Mucosa of rectum (tissue), 2 donors: ENCODE data around the gene GATA2.

ENCODE experiments used
- H3K27ac ChIP-seq, 2 donors: one replicate each; pipeline ENCODE4 v1.7.0; 2013; ENCODE audit warnings: inconsistent platforms in 2 of 2, low read depth in 2 of 2, low read length in 2 of 2
- H3K27me3 ChIP-seq, 2 donors: one replicate each; pipeline ENCODE4 v1.7.0; 2013; ENCODE audit warnings: low read length in 2 of 2; ENCODE audit not compliant: control insufficient read depth in 2 of 2, insufficient read depth in 2 of 2
- H3K36me3 ChIP-seq, 2 donors: one replicate each; pipeline ENCODE4 v1.7.0; 2013; ENCODE audit warnings: low read length in 2 of 2; ENCODE audit not compliant: control insufficient read depth in 2 of 2, insufficient read depth in 2 of 2
- H3K4me1 ChIP-seq, 2 donors: one replicate each; pipeline ENCODE4 v1.7.0; 2013; ENCODE audit warnings: low read length in 2 of 2, mild to moderate bottlenecking in 1 of 2; ENCODE audit not compliant: control insufficient read depth in 2 of 2, insufficient read depth in 2 of 2
- H3K4me3 ChIP-seq, 2 donors: one replicate each; pipeline ENCODE4 v1.7.0; 2013; ENCODE audit warnings: low read length in 2 of 2
- H3K9ac ChIP-seq, 2 donors: one replicate each; pipeline ENCODE4 v1.7.0; 2013; ENCODE audit warnings: low read length in 2 of 2, low read depth in 1 of 2, mild to moderate bottlenecking in 1 of 2
- H3K9me3 ChIP-seq, 2 donors: one replicate each; pipeline ENCODE4 v1.7.0; 2013; ENCODE audit warnings: low read length in 2 of 2; ENCODE audit not compliant: control insufficient read depth in 2 of 2
- donor health status: healthy.
- donor health status: Normal muscosa, but diverticular disease.

Gene GATA2

DNA sequence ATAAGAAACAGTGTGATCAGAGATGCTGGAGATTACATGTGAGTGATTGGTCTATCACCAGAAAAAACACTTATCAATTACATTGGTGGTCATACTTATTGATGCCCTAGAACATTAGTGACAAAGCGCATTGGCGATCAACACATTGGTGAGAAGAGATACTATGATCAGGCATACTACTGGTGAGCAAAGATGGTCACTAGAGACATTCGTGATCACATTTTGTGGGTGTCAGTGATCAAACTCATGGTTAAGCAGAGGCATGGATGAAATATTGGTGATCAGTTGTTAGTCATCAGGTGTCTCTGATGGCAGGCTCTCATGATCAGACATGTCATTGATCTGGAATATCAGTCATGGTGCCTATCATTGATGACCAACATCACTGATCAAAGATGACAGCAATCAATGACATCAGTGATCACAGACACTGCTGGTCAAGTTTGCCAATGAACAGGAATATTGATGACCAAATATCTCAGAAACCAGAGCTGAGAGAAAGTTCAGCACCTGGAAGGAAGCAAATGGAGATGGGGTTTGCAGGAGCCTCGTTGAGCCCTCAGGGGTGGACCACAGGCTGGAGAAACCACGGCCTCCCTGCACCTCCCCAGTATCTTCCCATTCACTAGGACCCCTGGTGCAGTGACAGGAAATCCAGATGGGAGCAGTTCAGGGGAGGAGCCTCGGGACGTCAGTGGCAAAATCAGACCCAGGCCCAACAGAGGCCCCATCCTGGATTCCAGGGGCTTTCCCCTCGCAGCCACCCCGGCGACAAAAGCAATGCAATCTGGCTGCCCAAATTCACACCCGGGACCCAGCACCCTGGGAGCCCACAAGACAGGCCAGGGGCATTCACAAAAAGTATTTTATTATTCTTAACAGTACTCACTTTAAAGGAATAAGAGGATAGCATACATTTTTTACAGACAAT, 14.2 kb downstream of the GATA2 start:
- Histone ChIP-seq H3K4me3 (no peak overlapping the region), H3K27ac (no peak overlapping the region), H3K9me3 (no peaks in the 10 kb centered on the region), H3K4me1 (no peaks in the 10 kb centered on the region), H3K36me3 (no peaks in the 10 kb centered on the region), H3K27me3 (peaks cover 15 to 32% of the 10 kb centered on the region in 2 donors), H3K9ac (no peak overlapping the region)

DNA sequence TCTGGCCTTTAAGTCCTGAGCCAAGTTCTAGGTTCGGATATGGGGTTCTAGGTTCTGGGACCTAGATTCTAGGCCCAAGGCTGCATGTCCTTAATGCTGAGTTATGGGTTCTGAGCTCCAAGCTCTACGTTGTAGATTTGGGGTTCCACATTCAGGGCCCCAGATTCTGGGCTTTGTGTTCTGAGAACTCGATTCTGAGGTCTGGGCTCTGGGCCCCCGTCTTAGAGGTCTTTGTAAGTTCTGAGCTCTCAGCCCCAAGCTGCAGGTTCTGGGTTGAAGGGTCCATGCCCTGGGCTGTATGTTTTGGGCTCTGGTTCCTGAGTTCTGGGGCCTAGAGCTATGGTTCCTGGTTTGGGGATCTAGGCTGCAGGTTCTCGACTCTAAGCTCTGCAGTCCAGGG, 16.3 kb downstream of the GATA2 start:
- no peaks in the 10 kb centered on the region for H3K9me3 ChIP-seq
- H3K27ac ChIP-seq: no peak overlapping the region
- no peak overlapping the region for H3K9ac ChIP-seq
- H3K36me3 ChIP-seq: no peaks in the 10 kb centered on the region
- H3K4me1 ChIP-seq: no peaks in the 10 kb centered on the region
- H3K27me3 ChIP-seq: peaks cover 10 to 17% of the 10 kb centered on the region in 2 donors
- H3K4me3 ChIP-seq: no peak overlapping the region

DNA sequence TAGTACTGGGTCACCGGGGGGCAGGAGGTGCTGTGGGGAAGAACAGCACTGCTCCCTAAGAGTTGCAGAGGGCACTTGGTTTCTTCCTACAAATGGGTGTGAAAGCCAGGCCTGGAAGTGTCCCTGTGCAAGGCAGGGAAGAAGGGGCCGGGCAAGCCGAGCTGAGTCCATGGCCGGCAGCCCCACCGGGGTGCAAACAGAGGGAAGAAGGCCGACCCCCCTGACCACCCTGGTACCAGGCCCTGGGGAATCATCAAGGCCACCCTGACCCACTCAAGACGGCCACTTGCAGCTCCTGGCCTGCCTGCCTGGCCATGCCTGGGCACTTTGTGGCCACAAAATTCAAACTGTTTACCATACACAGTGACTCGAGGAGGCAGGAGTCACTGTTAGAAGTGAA, 17.6 kb downstream of the GATA2 start:
- no peaks in the 10 kb centered on the region for H3K36me3 ChIP-seq
- H3K9me3 ChIP-seq: no peaks in the 10 kb centered on the region
- H3K9ac ChIP-seq: no peak overlapping the region
- no peaks in the 10 kb centered on the region for H3K4me1 ChIP-seq
- H3K27ac ChIP-seq: no peak overlapping the region
- peaks cover 8 to 10% of the 10 kb centered on the region in 2 donors for H3K27me3 ChIP-seq
- no peak overlapping the region for H3K4me3 ChIP-seq

DNA sequence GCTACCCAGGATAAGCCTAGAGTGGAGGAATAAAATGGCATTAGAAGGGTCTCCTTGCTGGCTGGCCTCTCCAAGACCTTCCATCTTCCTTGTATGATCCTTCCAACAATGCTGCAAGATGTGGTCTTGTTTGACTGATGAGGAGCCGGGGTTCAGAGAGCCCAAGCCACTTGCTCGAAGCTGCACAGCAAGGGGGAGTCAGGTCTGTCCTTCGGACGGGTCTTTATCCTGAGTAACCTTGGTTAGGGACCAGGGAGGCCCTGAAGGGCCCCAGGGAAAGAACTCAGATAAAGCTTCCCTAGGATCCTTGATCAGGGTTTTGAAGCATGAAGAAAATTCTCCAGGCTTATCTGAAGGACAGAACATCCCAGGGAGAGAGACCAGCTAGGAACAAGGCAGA, 19.3 kb downstream of the GATA2 start:
- Histone ChIP-seq H3K36me3 (no peaks in the 10 kb centered on the region), H3K4me1 (no peaks in the 10 kb centered on the region), H3K27me3 (peaks cover 4 to 6% of the 10 kb centered on the region in 2 donors), H3K9me3 (no peaks in the 10 kb centered on the region), H3K9ac (no peak overlapping the region), H3K4me3 (no peak overlapping the region), H3K27ac (no peak overlapping the region)

DNA sequence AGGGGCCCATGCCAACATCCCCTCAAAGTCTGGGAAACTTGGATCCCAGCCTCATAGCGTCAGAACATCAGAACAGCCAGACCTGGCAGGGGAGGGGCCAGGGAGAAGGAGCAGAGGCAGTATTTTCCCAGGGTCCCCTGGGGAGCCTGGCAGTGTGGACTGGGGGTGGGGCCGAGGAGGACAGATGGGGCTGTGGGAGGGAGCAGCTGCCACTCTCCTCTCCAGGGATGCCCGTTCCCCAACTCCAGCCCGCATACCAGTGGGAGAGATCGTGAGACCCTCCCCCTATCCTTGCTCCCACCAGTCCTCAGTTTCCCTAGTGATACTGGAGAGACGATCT, 19.9 kb downstream of the GATA2 start:
- Histone ChIP-seq H3K9me3 (no peaks in the 10 kb centered on the region), H3K27me3 (peaks cover 4 to 6% of the 10 kb centered on the region in 2 donors)

DNA sequence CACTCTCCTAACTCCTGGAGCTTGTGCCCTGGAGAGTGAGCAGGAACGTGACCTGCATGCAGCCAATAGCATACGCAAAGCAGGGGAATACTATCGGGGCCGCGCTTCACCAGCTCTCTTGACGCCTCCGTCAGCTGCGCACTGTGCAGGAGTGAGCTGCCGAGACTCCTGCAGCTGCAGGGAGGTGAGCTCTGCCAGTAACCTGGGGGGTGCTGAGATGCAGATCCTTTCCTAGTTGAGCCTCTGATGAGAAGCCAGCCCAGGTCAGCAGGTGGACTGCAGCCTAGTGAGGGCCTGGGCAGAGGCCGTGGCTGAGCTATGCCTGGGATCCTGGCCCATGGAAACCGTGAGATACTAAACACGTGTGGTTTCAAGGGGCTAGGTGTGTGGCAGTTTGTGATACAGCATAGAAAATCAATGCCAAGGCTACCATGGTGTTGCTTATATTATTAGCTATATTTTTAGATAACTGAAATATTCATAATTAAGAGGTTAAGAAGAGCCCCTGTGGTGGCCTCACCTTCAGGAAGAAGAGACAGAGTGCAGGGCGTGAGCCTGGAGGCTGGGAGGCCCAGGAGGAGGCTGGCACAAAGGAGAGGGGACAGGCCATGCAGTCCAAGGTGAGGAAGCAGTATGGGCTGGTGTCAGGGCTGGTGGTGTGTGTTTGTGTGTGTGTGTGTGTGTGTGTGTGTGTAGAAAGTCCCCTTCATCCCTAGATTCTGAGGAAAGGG, 20.4 kb downstream of the GATA2 start:
- no peaks in the 10 kb centered on the region for H3K9me3 ChIP-seq
- H3K4me1 ChIP-seq: no peaks in the 10 kb centered on the region
- H3K27ac ChIP-seq: no peak overlapping the region
- peaks cover 4 to 6% of the 10 kb centered on the region in 2 donors for H3K27me3 ChIP-seq
- H3K9ac ChIP-seq: no peak overlapping the region
- H3K4me3 ChIP-seq: no peak overlapping the region
- no peaks in the 10 kb centered on the region for H3K36me3 ChIP-seq

More for the DNA sequence above, 19.9 kb downstream of the GATA2 start:
- Histone ChIP-seq H3K4me3 (no peak overlapping the region), H3K4me1 (no peaks in the 10 kb centered on the region), H3K9ac (no peak overlapping the region), H3K27ac (no peak overlapping the region), H3K36me3 (no peaks in the 10 kb centered on the region)

DNA sequence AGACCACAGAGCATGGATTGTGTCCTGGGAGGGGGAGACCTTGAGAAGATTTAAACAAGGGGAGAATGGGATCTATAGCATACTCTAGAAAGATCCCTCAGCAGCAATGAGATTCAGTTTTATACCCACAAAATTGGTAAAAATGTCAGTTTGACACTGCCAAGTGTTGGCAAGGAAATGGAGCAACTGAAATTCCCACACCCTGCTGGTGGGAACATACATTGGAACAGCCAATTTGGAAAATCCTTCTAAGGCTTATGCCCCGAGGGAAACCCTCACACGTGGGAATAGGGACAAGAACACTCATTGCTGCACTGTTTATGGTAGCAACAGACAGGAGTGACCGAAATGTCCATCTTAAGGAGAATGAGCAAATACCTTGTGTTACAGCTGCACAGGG, 21.3 kb downstream of the GATA2 start:
- no peak overlapping the region for H3K27ac ChIP-seq
- H3K4me3 ChIP-seq: no peak overlapping the region
- H3K36me3 ChIP-seq: no peaks in the 10 kb centered on the region
- no peak overlapping the region for H3K9ac ChIP-seq
- H3K27me3 ChIP-seq: peaks cover 0 to 6% of the 10 kb centered on the region in 2 donors
- no peaks in the 10 kb centered on the region for H3K4me1 ChIP-seq
- H3K9me3 ChIP-seq: no peaks in the 10 kb centered on the region

DNA sequence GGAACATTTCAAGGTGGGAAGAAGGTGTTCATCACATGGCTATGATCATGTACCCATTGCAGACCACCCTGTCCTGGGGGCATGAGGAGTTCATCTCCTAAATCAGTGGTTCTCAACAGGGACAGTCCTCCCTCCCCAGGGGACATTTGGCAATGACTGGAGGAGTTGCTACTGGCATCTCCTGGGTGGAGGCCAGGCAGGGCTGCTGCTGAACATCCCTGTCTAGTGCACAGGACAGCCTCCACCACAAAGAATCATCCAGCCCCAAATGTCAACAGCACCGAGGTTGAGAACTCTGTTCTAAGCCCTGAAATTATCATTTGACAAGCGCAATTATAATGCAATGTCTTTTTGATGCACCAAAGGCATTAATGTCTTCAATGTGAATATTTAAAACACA, 21.9 kb downstream of the GATA2 start:
- Histone ChIP-seq H3K9ac (no peak overlapping the region), H3K27ac (no peak overlapping the region), H3K4me3 (no peak overlapping the region), H3K9me3 (no peaks in the 10 kb centered on the region), H3K36me3 (no peaks in the 10 kb centered on the region), H3K4me1 (no peaks in the 10 kb centered on the region), H3K27me3 (peaks cover 0 to 6% of the 10 kb centered on the region in 2 donors)

DNA sequence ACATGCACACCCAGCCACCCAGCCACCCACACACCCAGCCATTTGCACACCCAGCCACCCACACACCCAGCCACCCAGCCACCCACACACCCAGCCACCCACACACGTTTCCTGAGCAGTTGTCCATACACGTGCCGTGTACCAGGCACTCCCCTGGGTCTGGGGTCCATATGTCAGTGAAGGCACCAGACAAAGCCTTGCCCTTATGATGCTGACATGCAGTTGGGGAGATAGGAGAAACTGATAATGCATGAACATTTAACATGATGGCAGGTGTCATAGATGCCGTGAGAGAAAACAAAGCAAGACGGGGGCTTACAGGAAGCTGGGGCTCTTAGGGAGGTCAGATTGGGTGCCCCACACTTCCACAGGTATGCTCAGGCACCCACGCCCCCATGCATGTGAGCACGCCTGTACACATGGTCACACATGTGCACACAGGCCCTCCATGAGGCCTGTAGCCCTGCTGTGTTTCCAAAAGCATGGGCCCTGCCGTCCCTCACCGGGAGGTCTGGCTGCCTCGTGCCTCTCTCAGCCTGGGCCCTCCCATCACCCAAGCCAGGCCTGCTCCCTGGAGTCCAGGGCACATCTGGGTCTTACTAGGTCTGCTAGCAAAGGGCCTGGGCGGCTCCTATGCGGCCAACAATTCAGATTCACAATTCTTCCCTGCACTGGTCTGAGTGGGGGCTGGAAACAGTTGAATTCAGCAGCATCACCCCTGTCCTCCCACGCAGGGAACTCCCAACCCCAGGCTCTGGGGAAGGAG, 22.7 kb downstream of the GATA2 start:
- Histone ChIP-seq H3K9me3 (no peaks in the 10 kb centered on the region), H3K4me3 (no peak overlapping the region), H3K27me3 (peaks cover under 1 to 6% of the 10 kb centered on the region in 2 donors), H3K36me3 (no peaks in the 10 kb centered on the region), H3K9ac (no peak overlapping the region), H3K4me1 (no peaks in the 10 kb centered on the region), H3K27ac (no peak overlapping the region)

DNA sequence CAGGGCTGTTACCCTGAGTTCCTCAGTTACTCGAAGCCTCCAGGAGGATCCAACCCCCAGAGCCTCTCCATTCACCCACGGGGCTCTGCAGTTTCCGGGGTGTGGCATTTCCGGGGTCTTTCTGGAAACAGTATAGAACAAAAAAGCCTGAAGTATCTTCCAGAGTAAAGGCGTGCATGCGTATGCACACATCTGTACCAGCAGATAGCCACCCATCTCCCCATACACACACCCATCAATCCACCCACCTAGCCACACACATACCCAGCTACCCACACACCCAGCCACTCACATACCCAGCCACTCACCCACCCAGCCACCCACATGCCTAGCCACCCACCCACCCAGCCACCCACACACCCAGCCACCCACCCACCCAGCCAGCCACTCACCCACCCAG, 23.4 kb downstream of the GATA2 start:
- no peak overlapping the region for H3K4me3 ChIP-seq
- no peaks in the 10 kb centered on the region for H3K36me3 ChIP-seq
- H3K27ac ChIP-seq: no peak overlapping the region
- H3K9me3 ChIP-seq: no peaks in the 10 kb centered on the region
- H3K27me3 ChIP-seq: peaks cover 2 to 6% of the 10 kb centered on the region in 2 donors
- H3K4me1 ChIP-seq: no peaks in the 10 kb centered on the region
- H3K9ac ChIP-seq: no peak overlapping the region
